K562 (cell line): ENCODE results near the gene SLC48A1. TPM values are rescaled to one million over a fixed set of nuclear protein-coding genes. Genes with fewer than 3 reads are reported as not detected.

Source experiments
- CBX2 ChIP-seq: fragments of 200-600 bp; sonication (generic); IDR thresholded peaks from one replicate; pipeline ENCODE4 v1.6.1; 2012; ENCODE audit warnings: mild to moderate bottlenecking, low read length, inconsistent platforms; ENCODE audit not compliant: insufficient read depth, poor library complexity, severe bottlenecking
- DIDO1 ChIP-seq: fragments of 450-650 bp; IDR thresholded peaks from 2 replicates; pipeline ENCODE4 v1.6.1; 2016; ENCODE audit warnings: low read depth, missing biosample characterization, missing genetic modification characterization
- ELF4 ChIP-seq: fragments of 450-650 bp; formaldehyde crosslinking; IDR thresholded peaks from 2 replicates; pipeline ENCODE4 v1.4.0; 2022; ENCODE audit warnings: missing genetic modification characterization
- KLF16 ChIP-seq: IDR thresholded peaks from 2 replicates; pipeline ENCODE4 v1.6.1; 2016; ENCODE audit warnings: antibody characterized with exemption
- MTF1 ChIP-seq: fragments of 250-450 bp; sonication (Bioruptor Pico); IDR thresholded peaks from 2 replicates; pipeline ENCODE4 v1.9.0; 2021; ENCODE audit warnings: moderate library complexity, mild to moderate bottlenecking, inconsistent platforms, borderline replicate concordance
- NR2F6 ChIP-seq: fragments of 450-650 bp; formaldehyde crosslinking; IDR thresholded peaks from 2 replicates; pipeline ENCODE4 v1.4.0; 2020; ENCODE audit warnings: mild to moderate bottlenecking
- OTX1 ChIP-seq: fragments of 450-650 bp; formaldehyde crosslinking; IDR thresholded peaks from 2 replicates; pipeline ENCODE4 v1.4.0; 2022; ENCODE audit warnings: mild to moderate bottlenecking
- RAD21 ChIP-seq, 2 experiments: fragments of 250-450 bp in 1 of 2; fragments of 450-650 bp in 1 of 2; sonication (Bioruptor Pico) in 1 of 2; formaldehyde crosslinking in 1 of 2; IDR thresholded peaks in 1 of 2; conservative IDR thresholded peaks in 1 of 2; 2 replicates each; pipeline versions ENCODE4 v1.4.0 to v1.8.0; 2020 to 2022; ENCODE audit warnings: mild to moderate bottlenecking in 2 of 2, moderate library complexity in 1 of 2
- SMARCE1 ChIP-seq: fragments of 450-650 bp; IDR thresholded peaks from 2 replicates; pipeline ENCODE4 v1.7.1; 2016; ENCODE audit warnings: mild to moderate bottlenecking
- TAF15 ChIP-seq: fragments of 200-400 bp; formaldehyde crosslinking; IDR thresholded peaks from 2 replicates; pipeline ENCODE4 v1.6.1; 2017; ENCODE audit warnings: mild to moderate bottlenecking, low read depth, low read length, moderate library complexity
- ZNF134 ChIP-seq: fragments of 250-450 bp; sonication (Bioruptor Pico); conservative IDR thresholded peaks from 2 replicates; pipeline ENCODE4 v1.4.0; 2020
- ZNF24 ChIP-seq: fragments of 450-650 bp; IDR thresholded peaks from 2 replicates; pipeline ENCODE4 v1.6.1; 2016
- ZNF3 ChIP-seq: fragments of 250-450 bp; sonication (Bioruptor Pico); IDR thresholded peaks from 2 replicates; pipeline ENCODE4 v1.5.0; 2021; ENCODE audit warnings: mild to moderate bottlenecking, moderate library complexity
- polyA plus RNA-seq, 8 experiments: library from polyadenylated mRNA; depleted of rRNA in 4 of 8; stranded (reverse) in 5 of 8; unstranded in 3 of 8; fragments of >200 nt; fragmentation: Nextera tagmentation in 2 of 8; fragmentation: Illumina TruSeq in 1 of 8; extraction: Ambion mirVana in 2 of 8; extraction: Trizol in 1 of 8; gene quantifications; 2 replicates each; pipeline versions ENCODE4 v1.2.1 to v1.2.3, GENCODE V29; 2011 to 2014; ENCODE audit warnings: inconsistent platforms in 1 of 8, missing spikeins in 1 of 8
- total RNA-seq, 7 experiments: library from RNA; depleted of rRNA in 6 of 7; stranded (reverse); fragments of >200 nt in 6 of 7; fragmentation: Illumina TruSeq in 2 of 7; extraction: Trizol in 2 of 7; gene quantifications; 2 replicates each; pipeline versions ENCODE4 v1.2.1 to v1.2.3, GENCODE V29; 2011 to 2021; ENCODE audit warnings: low replicate concordance in 1 of 7
- TF ChIP-seq, protein P1 (sequence below): fragments of 450-650 bp; IDR thresholded peaks from 2 replicates; pipeline ENCODE4 v1.6.1; 2016; ENCODE audit warnings: mild to moderate bottlenecking
- TF ChIP-seq, protein P2 (sequence below): sonication (generic); formaldehyde crosslinking; IDR thresholded peaks from 2 replicates; pipeline ENCODE4 v1.8.1; 2023; ENCODE audit warnings: mild to moderate bottlenecking, missing genetic modification reagents

The SLC48A1 gene
- total and polyA plus RNA-seq, 9 of the 15 experiments (the other 6 are each of a cell fraction or from before 2014, with no cell fraction given) = 10.7 to 37.5 (median 18.7) TPM

DNA sequence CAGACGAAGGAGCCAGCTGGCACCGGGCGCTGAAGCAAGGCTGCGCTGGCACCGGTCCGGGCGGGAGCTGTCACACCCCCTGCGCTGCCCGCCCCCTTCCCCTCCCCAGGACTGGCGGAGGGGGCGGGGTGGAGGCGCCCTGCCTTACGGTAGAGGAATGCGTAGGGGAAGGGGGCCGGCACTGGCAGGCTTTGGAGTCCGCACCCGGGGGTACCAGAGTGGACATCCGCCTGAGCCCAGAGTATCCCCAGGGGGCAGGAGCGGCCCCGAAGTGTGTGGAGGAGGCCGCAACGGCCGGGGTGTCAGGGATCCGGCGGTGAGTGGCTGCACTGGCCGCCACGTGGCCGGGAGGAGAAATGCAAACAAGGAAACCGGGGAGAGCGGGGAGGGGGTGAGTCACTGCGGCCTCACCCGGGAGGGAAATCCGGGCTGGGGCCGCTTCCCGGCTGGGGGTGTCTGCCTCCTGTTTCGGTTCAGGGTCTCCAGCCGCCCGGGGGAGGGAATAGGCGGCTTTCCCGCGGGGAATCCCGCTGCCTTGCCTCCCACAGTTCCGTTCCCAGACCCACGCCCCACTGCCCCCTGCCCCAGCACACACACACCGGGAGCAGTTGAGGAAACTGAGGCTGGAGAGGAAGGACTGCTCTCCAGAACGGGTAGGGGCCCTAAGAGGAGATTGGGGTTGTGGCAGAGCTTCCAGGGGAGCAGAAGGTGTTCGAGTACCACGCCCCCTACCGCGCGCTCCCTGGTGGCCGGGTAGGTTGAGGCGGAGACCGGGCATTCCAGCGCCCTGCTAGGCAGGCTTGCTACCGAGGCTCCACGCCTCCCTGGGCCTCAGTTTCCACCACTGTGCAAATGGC is 14.0 kb upstream of the SLC48A1 start, which contains the start of gene RAPGEF3 (continued):
- TF ChIP-seq, protein P1, sequence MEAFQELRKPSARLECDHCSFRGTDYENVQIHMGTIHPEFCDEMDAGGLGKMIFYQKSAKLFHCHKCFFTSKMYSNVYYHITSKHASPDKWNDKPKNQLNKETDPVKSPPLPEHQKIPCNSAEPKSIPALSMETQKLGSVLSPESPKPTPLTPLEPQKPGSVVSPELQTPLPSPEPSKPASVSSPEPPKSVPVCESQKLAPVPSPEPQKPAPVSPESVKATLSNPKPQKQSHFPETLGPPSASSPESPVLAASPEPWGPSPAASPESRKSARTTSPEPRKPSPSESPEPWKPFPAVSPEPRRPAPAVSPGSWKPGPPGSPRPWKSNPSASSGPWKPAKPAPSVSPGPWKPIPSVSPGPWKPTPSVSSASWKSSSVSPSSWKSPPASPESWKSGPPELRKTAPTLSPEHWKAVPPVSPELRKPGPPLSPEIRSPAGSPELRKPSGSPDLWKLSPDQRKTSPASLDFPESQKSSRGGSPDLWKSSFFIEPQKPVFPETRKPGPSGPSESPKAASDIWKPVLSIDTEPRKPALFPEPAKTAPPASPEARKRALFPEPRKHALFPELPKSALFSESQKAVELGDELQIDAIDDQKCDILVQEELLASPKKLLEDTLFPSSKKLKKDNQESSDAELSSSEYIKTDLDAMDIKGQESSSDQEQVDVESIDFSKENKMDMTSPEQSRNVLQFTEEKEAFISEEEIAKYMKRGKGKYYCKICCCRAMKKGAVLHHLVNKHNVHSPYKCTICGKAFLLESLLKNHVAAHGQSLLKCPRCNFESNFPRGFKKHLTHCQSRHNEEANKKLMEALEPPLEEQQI = no peak
- no peak for TF ChIP-seq NR2F6 (CRISPR knock-in tag)
- no peak for TF ChIP-seq OTX1 (CRISPR knock-in tag)
- TF ChIP-seq ZNF24 = no peak
- TF ChIP-seq TAF15 = no peak
- no peak for TF ChIP-seq ELF4 (CRISPR knock-in tag)
- TF ChIP-seq SMARCE1 = peak; percentile 88
- no peak for TF ChIP-seq ZNF134 (CRISPR knock-in tag)
- no peak for TF ChIP-seq KLF16
- no peak for TF ChIP-seq CBX2
- TF ChIP-seq MTF1 (CRISPR knock-in tag) = no peak
- TF ChIP-seq RAD21 (CRISPR knock-in tag; conservative IDR thresholded peaks at IDR 0.05 in 1 of 2, IDR thresholded peaks at IDR 0.05 in 1 of 2) = peak; percentile 9 to 24; a peak in 3 of 4 replicates
- TF ChIP-seq DIDO1 (tag) = no peak
- TF ChIP-seq ZNF3 (CRISPR knock-in tag) = no peak
- TF ChIP-seq, protein P2, sequence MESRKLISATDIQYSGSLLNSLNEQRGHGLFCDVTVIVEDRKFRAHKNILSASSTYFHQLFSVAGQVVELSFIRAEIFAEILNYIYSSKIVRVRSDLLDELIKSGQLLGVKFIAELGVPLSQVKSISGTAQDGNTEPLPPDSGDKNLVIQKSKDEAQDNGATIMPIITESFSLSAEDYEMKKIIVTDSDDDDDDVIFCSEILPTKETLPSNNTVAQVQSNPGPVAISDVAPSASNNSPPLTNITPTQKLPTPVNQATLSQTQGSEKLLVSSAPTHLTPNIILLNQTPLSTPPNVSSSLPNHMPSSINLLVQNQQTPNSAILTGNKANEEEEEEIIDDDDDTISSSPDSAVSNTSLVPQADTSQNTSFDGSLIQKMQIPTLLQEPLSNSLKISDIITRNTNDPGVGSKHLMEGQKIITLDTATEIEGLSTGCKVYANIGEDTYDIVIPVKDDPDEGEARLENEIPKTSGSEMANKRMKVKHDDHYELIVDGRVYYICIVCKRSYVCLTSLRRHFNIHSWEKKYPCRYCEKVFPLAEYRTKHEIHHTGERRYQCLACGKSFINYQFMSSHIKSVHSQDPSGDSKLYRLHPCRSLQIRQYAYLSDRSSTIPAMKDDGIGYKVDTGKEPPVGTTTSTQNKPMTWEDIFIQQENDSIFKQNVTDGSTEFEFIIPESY (CRISPR knock-in tag) = 0 out of 2 replicates have a peak, but pooled peaks have one; percentile 25
